GM11168 (cell line): ENCODE measurements around the gene RMC1.
"Not testable (repeated sequence)": the region's sequence is repeated elsewhere in the genome, so short reads cannot be mapped to it uniquely, and the experiment has no call there.

Experiments used
- in situ Hi-C: fragments of 300-500 bp; cut with MboI; formaldehyde crosslinking; loops from one replicate; pipeline ENCODE4 v1.12.0; 2022; ENCODE audit warnings: low sequenced_read_pairs; ENCODE audit not compliant: unreplicated experiment

The RMC1 gene

DNA sequence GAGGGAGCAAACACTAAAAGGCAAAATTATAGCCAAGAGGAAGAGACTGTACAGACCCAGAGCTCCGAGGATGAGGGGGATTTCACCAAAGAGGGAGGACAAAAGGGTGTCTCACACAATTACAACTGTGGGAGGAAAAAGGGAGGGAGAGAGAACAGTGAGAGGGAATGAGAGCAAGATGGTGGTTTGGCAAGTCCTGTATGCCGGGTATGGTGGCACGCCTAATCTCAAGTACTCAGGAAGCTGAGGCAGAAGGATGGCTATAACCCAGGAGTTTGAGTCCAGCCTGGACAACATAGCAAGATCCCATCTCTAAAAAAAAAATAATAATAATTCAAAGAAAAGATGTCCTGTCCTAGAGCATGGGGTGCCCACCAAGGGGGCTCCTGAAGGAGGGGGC is 48.7 kb downstream of the RMC1 start:
- in situ Hi-C loops = no loop called here

DNA sequence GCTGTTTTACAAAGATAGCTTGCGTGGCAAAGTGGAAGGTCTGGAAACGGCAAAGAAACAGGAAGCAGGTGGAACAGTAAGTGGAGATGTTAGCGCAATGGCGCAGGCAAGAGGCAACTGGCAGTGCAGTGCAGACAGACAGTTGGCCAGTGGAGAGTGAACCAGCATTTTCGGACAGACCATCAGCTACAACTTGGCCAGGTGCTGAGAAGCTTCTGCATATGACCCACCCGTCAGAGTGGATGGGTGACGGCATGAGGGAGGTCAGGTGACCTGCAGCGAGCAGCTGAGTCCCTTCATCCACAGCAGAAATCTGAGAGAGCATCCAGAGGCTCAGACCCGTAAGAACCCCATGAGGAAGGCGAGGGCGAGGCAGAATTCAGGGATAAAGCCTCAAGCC is 49.2 kb downstream of the RMC1 start:
- in situ Hi-C loops = no loop called here

DNA sequence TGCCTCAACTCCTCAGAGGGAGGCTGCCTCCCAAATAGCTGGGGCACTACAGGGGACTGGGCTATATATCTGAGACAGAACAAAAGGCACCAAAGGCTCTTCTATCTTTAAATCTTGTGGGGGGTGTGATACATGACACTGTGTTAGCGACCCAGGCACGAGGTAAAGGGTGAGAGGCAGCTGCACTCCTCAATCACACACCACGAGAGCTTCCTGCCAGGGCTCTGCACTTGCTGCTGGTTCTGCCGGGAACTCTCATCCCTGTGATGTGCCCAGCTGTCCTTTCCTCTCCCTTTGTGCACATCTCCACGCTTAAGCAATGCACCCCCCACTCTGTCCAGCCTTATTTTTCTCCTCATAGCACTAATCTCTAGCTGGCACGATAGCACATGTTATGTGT is 50.6 kb downstream of the RMC1 start:
- in situ Hi-C loops = no loop called here

DNA sequence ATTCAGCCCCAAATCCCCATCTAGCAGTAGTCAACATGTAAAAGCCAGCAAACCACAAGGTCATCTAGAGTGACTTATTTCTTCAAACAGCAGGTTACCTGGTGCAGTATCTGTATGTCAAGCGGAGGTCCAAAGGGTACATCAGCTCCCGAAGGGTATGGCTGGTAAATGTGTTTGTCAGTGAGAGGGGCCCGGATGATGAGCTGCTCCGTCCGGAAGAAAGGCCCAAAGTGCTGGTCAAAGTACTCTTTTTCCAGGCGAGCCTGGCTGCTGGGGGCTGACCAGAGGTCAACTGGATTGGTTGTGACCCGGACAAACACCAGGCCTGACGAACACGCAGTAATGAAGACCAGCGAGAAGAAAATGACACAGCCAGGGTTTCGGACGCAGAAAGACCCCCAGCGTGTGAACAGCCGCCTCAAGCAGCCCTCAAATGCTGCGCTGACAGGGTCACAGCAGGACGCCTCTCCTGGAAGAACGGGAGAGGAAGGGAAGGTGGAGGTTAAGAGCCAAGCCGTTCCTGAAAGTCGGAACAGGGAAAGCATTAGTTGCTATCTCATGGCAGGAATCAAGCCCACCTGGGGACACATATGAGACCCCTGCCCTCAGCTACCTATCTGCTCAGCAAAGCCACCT is 53.0 kb downstream of the RMC1 start:
- in situ Hi-C loops = no loop called here

DNA sequence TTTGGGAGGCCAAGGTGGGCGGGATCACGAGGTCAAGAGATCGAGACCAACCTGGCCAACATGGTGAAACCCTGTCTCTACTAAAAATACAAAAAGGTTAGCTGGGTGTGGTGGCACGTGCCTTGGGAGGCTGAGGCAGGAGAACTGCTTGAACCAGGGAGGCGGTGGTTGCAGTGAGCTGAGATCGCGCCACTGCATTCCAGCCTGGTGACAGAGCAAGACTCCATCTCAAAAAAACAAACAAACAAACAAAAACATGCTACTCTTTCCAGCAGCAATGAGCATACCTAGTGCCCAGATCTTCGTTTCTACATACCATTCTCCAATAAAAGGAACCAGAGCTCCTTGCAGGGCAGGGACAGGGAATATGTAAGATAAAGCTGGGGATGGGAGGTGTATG is 54.2 kb downstream of the RMC1 start:
- in situ Hi-C loops = not testable (repeated sequence)

DNA sequence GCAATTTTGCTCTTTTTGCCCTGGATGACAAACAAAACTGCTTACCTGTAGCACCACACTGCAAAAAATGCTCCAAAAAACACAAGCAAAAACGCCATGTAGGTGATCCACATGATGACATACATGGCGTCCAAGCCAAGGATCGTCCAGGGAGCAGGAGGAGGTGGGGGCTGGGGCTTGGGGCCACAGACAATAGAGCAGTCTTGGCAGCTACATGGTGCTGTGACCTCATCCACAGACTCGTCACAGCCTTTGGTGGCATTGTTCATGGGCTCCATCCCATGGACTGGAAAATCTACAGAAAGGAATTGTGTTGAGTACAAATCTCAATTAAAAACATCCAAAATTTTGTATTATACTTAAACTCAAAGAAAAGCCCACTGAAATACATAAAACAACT is 56.9 kb downstream of the RMC1 start:
- in situ Hi-C loops = no loop called here

DNA sequence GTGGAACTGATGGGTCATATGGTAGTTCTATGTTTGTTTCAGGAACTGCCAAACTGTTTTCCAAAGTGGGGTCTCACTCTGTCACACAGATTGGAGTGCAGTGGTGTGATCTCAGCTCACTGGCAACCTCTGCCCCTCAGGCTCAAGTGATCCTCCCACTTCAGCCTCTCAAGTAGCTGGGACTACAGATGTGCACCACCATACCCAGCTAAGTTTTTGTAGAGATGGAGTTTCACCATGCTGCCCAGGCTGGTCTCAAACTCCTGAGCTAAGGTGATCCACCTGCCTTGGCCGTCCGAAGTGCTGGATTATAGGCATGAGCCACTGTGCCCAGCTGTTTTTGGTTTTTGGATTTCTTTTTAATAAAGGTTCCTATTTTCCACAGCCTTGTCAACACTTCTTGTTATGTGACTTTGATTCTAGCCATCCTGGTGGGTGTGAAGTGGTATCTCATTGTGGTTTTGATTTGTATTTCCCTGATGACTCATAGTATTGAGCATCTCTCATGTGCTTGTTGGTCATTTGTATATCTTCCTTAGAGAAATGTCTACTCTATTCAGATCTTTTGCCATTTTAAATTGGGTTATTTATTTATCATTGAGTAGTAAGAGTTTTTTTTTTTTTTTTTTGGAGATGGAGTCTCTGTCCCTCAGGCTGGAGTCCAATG is 60.2 kb downstream of the RMC1 start:
- in situ Hi-C loops = no loop called here

DNA sequence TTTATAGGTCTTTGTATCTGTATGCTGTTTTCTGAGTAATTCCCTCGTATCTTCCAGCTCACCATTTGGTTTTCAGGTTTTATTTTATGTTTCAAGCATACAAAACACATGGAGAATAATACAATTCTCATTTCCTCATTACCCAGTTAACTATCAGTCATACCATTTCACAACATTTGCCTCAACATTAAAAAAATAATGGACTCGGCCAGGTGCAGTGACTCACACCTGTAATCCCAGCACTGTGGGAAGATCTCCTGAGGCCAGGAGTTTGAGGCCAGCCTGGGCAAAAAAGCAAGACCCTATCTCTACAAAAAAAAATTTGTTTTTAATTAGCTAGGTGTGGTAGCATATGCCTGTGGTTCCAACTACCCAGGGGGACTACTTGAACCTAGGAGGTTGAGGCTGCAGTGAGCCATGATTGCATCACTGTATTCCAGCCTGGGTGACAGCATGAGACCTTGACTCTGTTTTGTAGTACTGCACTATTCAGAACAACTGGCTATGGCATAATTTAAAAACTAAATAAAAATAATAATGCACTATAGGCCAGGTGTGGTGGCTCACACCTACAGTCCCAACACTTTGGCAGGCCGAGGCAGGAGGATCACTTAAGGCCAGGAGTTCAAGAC is 62.7 kb downstream of the RMC1 start:
- in situ Hi-C loops = no loop called here

DNA sequence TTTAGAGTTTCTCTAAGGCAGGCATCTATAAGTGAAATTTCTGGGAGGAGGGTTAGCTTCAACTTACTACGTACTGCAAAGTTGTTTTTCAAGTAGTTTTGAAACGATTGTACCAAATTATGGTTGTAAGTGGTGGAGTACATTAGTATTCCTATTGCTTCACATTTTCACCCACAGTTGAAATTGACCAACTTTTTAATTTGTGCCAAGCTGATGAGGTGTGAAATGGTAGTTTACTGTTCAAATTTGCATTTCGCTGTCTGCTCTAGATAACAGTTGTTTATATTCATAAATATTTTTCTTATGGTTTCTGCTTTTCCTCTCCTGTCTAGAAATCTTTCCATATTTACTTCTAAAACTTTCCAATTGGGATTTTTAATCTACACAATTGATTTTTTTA is 64.4 kb downstream of the RMC1 start:
- in situ Hi-C loops = no loop called here

DNA sequence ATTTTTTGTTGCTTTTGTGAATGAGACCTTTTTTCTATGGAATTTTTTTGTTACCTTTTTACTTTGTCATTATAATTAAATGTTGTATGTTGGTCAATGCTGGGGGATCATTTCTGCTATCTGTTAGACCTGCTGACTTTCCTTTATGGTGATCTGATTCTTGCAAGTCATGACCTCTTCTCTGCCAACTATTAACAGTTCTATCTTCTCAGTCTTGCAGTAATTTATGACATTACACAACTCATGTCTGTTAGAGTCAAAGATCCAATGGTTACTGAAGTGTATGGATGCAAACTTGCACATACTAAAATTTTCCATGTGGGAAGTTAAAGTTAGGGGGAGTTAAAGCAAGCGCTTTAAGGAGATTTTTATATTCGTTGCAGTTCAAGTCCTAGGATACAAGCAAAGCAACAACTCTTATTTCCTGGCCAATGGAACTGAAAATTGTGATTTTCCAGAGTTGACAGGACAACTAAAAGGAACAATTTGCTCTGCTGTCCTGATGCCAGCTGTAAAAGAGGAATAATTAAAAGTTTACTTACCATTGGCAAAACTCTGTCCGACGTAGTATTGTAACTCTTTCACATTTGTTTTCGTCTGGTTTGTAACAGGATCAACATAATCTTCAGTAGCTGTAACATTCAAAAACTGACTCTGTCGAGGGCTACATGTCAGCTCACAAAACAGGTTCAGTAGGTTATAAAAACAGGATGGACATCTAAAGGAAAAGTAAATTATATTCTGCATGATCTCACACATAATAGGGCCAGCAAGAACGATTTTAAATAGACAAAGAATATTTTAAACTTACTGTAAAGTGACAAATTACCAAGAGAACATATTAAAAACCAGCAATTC is 65.2 kb downstream of the RMC1 start:
- in situ Hi-C loops = no loop called here

DNA sequence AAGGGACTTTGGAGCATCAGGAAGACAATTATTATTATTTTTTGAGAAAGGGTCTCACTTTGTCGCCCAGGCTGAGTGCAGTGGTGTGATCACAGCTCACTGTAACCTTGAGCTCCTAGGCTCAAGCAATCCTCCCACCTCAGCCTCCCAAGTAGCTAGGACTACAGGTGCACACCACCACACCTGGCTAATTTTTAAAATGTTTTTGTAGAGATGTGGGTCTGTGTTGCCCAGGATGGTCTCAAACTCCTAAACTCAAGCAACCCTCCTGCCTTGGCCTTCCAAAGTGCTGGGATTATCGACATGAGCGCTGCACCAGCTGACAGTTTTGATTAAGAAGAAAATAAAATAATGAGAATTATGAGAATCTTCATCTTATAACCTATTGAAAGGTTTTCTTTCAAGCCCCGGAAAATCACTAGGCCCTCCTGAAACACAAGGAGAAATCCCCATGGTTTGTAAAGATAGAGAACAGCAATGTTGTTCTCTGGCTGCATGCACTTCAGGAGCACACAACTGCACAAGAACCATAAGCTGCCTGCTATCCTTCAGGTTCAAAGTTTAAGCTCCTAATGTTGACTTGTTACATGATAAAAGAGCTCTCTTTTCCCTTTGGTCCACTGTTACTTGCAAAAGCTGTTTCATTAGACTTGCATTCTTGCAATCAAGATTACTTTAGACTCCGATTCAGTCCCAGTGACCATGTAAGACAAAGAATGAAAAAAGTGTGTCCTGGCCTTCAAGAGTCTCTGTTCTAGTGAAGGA is 66.2 kb downstream of the RMC1 start:
- in situ Hi-C loops = no loop called here

DNA sequence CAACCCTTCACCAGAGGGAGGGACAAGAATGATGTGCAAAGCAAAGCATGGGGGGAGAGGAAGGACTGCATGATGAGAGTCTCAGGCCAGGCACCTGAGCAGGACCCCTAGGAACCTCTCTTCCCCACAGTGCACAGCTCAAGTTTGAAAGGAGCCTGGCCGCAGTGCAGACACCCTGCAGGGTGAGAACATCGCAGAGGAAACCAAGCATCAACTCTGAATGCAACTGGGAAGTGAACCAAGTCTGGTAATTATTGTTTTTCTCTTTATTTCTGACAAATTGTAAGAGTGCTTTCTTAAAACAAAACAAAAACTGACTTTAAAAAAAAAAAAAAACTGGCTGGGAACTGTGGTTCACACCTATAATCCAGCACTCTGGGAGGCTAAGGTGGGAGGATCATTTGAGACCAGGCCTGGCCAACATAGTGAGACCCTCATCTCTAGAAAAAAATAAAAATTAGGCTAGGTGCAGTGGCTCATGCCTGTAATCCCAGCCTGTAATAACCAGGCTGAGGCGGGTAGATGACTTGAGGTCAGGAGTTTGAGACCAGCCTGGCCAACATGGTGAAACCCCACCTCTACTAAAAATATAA is 67.7 kb downstream of the RMC1 start:
- in situ Hi-C loops = no loop called here

DNA sequence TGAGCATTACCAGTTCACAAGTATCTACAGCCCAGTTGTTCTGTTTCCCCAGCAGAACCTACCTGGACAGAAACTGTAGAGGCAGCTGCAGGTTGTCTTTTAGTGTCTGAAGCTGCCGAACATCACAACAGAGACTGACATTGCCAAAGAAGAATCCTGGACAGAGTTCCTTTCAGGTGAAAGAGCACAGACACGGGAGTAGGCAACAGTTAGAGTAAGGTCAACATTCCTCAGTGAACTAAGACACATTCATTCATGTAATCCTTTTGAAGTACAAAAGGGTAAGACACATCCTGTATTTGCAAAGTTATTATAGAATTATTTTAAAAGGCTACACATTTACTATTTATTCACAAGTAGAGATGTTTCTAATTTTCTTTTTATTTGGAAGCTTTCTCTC is 68.7 kb downstream of the RMC1 start:
- in situ Hi-C loops = no loop called here

DNA sequence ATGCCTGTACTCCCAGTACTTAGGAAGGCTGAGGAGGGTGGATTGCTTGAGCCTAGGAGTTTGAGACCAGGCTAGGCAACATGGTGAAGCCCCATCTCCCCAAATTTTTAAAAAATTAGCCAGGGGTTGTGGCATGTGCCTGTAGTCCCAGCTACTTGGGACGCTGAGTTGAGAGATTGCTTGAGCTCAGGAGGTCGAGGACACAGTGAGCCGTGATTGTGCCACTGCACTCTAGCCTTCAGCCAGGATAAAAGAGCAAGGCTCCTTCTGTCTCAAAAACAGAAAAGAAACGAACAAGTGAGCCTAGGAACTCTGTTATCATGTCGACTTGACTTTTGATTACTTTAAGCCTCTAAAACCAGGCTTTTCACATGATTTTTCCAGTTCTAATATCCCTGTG is 69.3 kb downstream of the RMC1 start:
- in situ Hi-C loops = no loop called here

DNA sequence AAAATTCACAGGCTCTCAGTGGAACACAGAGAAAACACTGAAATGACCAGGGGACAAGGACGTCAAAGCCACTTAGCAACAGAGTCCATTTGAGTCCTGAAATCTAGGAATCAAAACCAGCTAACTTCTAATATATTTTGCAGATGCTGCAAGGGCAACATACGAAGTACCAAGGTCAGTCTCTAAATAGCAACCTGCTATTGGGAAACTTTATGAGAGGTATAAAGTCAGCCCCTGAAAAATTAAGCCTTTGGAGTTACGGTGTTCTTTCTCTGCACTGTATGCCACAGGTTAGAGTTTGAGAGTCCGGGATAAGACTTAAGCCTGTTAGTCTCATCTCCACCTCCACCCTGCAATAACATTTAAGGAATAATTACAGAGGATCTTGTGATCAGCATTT is 69.7 kb downstream of the RMC1 start:
- in situ Hi-C loops = no loop called here

DNA sequence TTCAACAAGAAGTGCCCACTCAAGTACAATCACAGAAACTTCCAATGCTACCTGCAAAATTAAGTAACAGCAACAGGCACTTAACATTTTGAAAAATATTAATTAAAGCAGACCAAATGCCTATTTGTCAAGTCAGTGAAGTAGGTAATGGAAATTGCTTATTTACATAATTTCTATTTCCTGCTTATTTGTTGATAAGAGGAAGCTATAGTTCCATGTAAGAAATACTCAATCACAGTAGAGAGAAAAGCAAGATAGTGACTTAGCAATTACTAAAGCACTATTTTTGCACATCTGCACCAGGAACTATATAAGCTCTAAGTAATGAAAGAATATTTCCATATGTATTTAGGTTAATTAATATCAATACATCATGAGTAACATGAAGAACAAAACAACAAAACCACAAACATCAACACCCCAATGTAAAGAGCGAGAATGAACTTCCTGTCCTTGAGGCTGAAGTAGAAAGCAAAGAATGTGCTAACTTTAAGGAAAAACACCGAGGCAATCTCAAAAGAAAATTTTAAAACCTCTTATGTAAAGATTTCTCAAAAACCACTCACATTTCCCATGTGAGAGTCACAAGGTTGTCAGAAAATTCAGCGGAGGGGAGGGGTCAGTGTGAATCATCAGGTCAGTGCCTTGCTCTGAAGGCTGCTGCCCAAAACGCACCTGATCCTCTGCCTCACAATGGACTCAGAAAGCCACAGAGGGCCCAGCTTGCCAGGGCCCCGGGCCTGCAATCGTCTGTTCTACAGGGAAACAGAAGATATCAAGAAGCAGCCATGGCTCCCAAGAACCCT is 70.5 kb downstream of the RMC1 start:
- in situ Hi-C loops = no loop called here

DNA sequence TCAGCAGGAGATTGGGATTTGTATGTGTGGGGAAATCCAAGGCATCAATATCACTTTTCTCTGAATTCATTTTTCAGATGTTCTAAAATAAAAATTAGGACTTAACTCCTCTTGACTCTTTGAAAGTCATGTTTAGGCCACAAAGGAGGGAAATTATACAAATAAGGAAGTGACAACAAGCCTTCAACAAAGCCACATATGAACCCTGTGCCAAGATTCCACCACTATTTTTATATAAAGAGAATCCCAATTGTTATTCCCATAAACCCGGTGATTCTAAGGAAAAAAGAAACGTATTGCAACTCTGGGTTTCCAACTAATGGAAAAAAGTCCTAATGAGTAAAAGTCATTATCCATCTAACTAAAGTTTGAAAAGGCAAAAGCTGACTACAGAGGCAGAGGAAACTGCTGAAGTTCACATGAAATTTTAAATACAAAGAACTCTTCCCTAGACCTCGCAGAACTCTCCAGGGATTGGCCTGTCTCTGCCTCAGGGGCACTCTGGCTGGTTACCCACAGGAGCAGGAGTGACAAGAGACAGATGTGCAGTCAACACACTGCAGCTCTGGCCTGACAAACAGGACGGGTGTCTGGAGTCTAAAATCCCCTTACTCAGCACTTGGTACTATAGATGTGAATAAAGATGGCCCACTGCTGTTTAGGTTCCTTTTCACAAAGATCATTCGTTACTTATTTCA is 71.4 kb downstream of the RMC1 start:
- in situ Hi-C loops = no loop called here

DNA sequence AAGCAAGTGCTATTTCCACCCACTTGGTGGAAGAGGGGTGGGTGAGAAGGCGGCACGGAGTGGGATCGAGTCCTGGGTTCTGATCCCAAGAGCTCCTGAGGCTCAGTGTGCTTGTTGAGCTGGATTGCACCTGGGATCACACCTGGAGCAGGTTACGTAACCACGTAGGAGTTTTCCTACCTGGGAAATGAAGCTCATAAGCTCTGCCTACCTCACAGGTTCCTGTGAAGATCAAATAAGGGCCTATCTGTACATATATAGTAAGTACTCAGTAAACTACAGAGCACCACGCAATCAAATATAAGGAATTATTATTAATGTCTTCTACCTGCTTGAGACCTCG is 72.0 kb downstream of the RMC1 start:
- in situ Hi-C loops = no loop called here

DNA sequence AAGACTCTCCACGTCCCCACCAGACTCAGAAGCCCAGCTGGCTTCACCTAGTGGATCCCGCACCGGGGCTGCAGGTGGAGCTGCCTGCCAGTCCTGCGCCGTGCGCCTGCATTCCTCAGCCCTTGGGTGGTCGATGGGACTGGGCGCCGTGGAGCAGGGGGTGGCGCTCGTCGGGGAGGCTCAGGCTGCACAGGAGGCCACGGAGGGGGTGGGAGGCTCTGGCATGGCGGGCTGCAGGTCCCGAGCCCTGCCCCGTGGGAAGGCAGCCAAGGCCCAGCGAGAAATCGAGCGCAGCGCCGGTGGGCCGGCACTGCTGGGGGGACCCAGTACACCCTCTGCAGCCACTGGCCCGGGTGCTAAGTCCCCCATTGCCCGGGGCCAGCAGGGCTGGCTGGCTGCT is 74.2 kb downstream of the RMC1 start:
- in situ Hi-C loops = not testable (repeated sequence)
